GM19025 (cell line): ENCODE results near the gene RPP25.
"Not testable (repeated sequence)": the region's sequence is repeated elsewhere in the genome, so short reads cannot be mapped to it uniquely, and the experiment has no call there.

ENCODE experiments used
- ATAC-seq: cut with Tn5 transposase; IDR thresholded peaks from one replicate; pipeline ENCODE4 v1.9.1; 2021; ENCODE audit warnings: mild to moderate bottlenecking, low read depth, moderate library complexity; ENCODE audit not compliant: unreplicated experiment

RPP25 gene

GRCh38 chr15:74963213-74963612 is 6.6 kb upstream of the RPP25 start:
- ATAC-seq, result no peak

GRCh38 chr15:74962671-74963070 is 6.1 kb upstream of the RPP25 start:
- ATAC-seq, result no peak

- ATAC-seq, result no peak
These were observed 5.6 kb upstream of the RPP25 start for GRCh38 chr15:74962219-74962618.

- ATAC-seq, result no peak
These were observed 5.0 kb upstream of the RPP25 start for GRCh38 chr15:74961616-74962015.

DNA sequence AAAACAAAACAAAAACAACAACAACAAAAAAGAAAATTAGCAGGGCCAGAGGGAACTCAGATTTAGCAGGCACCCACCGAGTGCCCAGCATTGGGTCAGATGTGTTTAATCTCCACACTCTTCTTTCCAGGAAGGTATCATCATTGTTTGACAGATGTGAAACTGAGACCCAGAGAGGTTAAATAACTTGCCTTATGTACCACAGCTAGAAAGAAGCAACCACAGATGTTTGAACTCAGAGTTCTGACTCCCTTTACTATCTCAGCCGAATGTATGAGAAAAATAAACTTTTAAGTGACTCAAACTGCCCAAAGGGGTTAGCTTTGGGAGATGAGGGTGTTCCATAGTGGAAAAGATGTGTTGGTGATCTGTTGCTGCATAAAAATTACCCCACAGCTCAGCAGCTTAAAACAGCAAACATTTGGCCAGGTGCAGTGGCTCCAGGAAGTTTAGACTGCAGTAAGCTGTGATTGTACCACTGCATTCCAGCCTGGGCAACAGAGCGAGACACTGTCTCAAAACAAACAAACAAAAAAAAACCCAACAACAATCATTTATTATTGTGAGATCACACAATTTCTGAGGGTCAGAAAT is 4.5 kb upstream of the RPP25 start:
- ATAC-seq, result no peak

DNA sequence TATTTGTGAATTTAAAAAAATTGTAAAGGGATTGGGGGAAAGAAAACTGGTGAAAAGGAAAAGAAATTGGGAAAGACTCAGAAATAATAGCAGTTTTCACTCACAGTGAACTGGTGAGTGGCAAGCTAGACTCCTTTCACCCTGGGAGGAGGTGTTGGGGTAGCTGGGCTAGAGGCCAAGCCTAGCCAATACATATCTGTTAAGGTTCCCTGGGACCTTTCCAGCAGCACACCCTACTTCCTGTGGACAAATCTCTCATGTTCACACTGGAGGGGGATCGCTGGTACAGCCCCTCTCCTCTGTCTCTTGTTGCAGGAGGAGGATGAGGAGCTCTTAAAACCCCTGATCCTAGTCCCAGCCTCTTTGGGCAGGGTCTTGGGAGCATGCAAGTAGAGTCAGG is 3.7 kb upstream of the RPP25 start:
- no peak for ATAC-seq

DNA sequence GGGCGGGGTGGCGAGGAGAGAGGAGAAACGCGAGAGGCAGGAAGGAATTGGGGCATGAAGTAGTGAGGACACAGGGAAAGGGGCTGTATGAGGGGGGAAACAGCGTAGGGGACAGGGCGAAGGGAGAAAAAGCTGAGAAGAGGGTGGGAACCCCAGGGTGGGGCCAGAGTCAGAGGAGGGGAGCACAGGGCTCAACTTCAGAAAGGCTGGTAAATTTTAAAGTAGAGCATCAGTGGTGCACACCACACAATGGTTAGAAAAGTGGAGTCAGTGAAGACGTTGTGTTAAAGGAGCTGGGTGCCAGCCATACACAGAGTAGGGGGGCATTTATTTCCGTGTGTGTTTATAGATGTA is 3.0 kb upstream of the RPP25 start:
- no peak for ATAC-seq

- no peak for ATAC-seq
These were observed 2.5 kb upstream of the RPP25 start for GRCh38 chr15:74958908-74959585.

DNA sequence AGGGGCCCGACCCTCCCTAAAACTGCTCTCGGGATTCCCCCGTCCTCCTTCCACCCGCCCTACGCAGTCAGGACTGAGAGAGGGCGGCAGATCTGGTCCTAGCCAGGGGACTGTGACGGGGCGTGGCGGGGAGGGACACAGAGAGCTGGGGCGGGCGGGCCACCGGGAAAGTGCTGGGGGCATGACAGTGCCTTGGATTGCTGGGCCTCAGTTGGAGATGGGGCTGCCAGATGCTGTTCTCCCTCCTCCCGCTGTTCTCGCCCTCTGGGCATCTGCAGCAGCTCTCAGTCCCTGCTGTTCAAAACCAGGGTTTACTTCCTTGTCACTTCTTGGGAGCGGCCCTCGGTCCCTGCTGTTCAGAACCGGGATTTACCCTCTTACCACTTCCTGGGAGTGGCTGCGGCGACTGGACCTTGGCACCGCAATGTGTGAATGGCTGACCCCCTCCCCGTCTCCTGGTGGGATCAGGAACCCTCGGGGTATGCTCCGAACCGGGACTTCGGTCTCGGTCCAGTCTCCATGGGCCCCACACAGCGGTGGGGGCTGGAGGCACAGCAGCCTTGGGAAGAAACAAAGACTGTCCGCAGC is 1.8 kb upstream of the RPP25 start:
- no peak for ATAC-seq

DNA sequence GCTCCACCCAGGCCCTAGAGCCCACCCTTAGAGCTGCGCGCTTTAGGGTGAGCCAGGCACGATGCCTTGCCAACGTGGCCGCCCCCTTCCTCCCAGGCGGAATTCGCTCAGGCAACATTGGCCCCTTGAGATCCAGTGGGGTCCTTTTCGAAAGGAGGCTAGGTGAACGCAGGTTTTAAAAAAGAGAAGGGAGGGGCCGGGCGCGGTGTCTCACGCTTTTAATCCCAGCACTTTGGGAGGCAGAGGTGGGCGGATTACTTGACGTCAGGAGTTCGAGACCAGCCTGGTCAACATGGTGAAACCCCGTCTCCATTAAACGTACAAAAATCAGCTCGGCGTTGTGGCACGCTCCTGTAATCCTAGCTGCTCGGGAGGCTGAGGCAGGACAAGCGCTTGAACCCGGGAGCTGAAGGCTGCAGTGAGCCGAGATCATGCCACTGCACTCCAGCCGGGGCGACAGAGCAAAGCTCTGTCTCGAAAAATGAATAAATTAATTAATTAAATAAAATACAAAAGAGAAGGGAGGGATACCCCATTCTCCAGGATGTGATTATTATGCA is 984 bp upstream of the RPP25 start:
- ATAC-seq, result no peak

- peak; percentile 42 for ATAC-seq
These were observed 550 bp downstream of the RPP25 start for GRCh38 chr15:74955796-74956647.

GRCh38 chr15:74955017-74955416 is 1.6 kb downstream of the RPP25 start:
- ATAC-seq, result no peak

GRCh38 chr15:74954515-74954914 is 2.1 kb downstream of the RPP25 start:
- no peak for ATAC-seq

GRCh38 chr15:74951006-74951405 is 5.6 kb downstream of the RPP25 start:
- ATAC-seq, result no peak

- ATAC-seq, result no peak
These were observed 6.3 kb downstream of the RPP25 start for GRCh38 chr15:74950078-74950908.

- ATAC-seq, result peak; percentile 91
These were observed 18.8 kb downstream of the RPP25 start, which contains the start of gene COX5A for GRCh38 chr15:74937590-74938371. Gene COX5A (minus strand): TSS chr15:74938073. CDS start chr15:74938014, 59 bp downstream.

DNA sequence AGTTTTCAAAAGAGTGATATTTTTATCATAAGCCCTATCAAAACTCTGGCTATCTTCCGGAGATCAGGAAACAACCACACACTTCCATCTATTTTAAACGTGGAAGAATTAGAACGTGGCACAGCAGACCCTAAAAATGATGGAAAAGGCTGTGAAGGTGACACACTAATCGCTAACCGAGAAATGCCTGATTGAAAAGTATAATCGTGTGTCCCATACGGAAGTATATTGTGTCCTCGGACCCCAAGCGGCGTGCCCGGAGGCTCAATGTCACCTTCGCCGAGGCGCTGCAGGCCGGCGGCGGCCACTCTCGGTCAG is 19.3 kb downstream of the RPP25 start:
- no peak for ATAC-seq

- ATAC-seq, result not testable (repeated sequence)
These were observed 21.4 kb downstream of the RPP25 start for GRCh38 chr15:74935193-74935592.

GRCh38 chr15:74933573-74933972 is 23.0 kb downstream of the RPP25 start:
- no peak for ATAC-seq
